Adrenal gland (tissue), 12 donors: ENCODE data around the gene BPGM. TPM values are rescaled to one million over a fixed set of nuclear protein-coding genes. Genes with fewer than 3 reads are reported as not detected.

Experiments
- DNase-seq, 7 donors: peaks; one replicate each; pipeline ENCODE4 v3.0.0-alpha.2; 2019 to 2020
- H3K27ac ChIP-seq, 5 donors: fragments of 200-600 bp; sonication (generic) in 4 of 5; 1 replicate in 3 of 5; 2 replicates in 2 of 5; pipeline versions ENCODE4 v1.5.1 to v1.8.0; 2016 to 2020; ENCODE audit warnings: mild to moderate bottlenecking in 1 of 5
- H3K27me3 ChIP-seq: fragments of 200-600 bp; 2 replicates; pipeline ENCODE4 v1.8.0; 2021
- H3K36me3 ChIP-seq, 2 donors: fragments of 200-600 bp; replicated peaks in 1 of 2; 1 replicate in 1 of 2; 2 replicates in 1 of 2; pipeline versions ENCODE4 v1.5.1 to v1.8.0; 2018 to 2022
- H3K4me1 ChIP-seq, 2 donors: fragments of 200-600 bp; replicated peaks in 1 of 2; 1 replicate in 1 of 2; 2 replicates in 1 of 2; pipeline versions ENCODE4 v1.5.1 to v1.8.0; 2018 to 2021
- H3K4me3 ChIP-seq, 4 donors: fragments of 200-600 bp; sonication (generic) in 3 of 4; one replicate each; pipeline ENCODE4 v1.5.1; 2016 to 2018
- H3K9me3 ChIP-seq, 3 donors: fragments of 200-600 bp; sonication (generic) in 1 of 3; replicated peaks in 1 of 3; 1 replicate in 2 of 3; 2 replicates in 1 of 3; pipeline versions ENCODE4 v1.5.1 to v1.8.0; 2016 to 2021
- CTCF ChIP-seq, 6 experiments: fragments of 450-650 bp in 4 of 6; fragments of 200-600 bp in 2 of 6; sonication (generic) in 1 of 6; IDR thresholded peaks; 1 replicate in 5 of 6; 2 replicates in 1 of 6; pipeline versions ENCODE4 v1.5.1 to v1.8.0; 2016 to 2021; ENCODE audit warnings: antibody characterized with exemption in 6 of 6, mild to moderate bottlenecking in 2 of 6, moderate library complexity in 1 of 6
- POLR2A ChIP-seq, 2 donors: fragments of 450-650 bp; IDR thresholded peaks; one replicate each; pipeline ENCODE4 v1.6.1; 2017; ENCODE audit warnings: antibody characterized with exemption in 2 of 2, mild to moderate bottlenecking in 2 of 2, moderate library complexity in 1 of 2
- WGBS, 4 donors: extraction: QIAGEN DNeasy Blood & Tissue Kit in 2 of 4; methylation state at CpG; one replicate each; pipeline versions ENCODE4 v1.1.5 to v1.1.7; 2013 to 2017; 5-methylcytosine and 5-hydroxymethylcytosine counted together
- intact Hi-C, 2 donors: fragments of 100-400 bp; cut with DNase I; formaldehyde crosslinking; loops; one replicate each; pipeline versions ENCODE4 v1.14.1 to v1.15.0; 2022 to 2023
- polyA plus RNA-seq, 3 donors: library from polyadenylated mRNA; stranded (reverse); fragments of 200-250 nt in 2 of 3; fragments of 350-450 nt in 1 of 3; fragmentation: Illumina TruSeq in 1 of 3; extraction: RNeasy Lipid Tissue Mini Kit (QIAGEN cat#74804) in 1 of 3; gene quantifications; one replicate each; pipeline ENCODE4 v1.2.3, GENCODE V29; 2013 to 2014
- total RNA-seq, 9 donors: library from RNA; depleted of rRNA in 4 of 9; stranded (reverse); fragments of >200 nt in 4 of 9; fragments of 120-200 nt in 1 of 9; fragmentation: NEBNext Ultra II Directional in 1 of 9; extraction: Animal tissue kit (Norgen Biotek cat#: 25700) in 1 of 9; gene quantifications; one replicate each; pipeline versions ENCODE4 v1.1.0 to v1.2.4, GENCODE V29; 2013 to 2023
- donor health status: healthy with polysubstance abuse.
- donor health status: Bipolar disorder and iron deficiency.
- donor health status: DM: yes; HTN: yes; CAD: no.
- donor health status: DM: no; HTN: no; CAD: no.
- donor health status: DM: no; HTN: no; CAD: no.
- donor health status: DM: yes; HTN: yes; CAD: no.

BPGM gene
- total and polyA plus RNA-seq, 12 donors, result 12.1 to 34.8 (median 17.9) TPM

DNA sequence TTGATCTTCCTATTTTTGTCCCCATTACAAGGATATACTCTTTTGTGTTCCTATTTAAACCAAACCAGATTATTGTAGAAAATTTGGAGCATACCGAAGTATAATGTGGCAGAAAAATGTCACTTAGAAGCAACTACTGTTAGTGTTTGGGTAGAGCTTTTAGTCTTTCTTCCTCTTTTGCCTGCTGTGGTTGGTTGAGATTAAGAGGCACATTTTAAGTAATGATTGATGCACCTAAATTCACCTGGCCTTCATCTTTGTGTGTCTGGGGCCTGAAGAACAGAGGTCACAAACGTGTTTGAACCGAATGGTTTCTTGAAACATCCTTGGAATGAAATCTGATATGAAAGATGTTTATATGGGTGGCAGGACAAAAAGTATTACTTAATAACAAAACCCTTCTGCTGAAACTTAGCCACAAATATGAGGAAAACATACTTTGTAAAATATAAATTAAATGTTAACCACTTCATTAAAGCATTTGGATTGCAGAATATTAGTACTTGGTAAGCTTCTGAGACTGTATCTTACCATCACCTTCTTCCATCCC is 2.6 kb downstream of the BPGM start:
- no peaks in the 10 kb centered on the region for H3K9me3 ChIP-seq
- H3K36me3 ChIP-seq, result no peaks in the 10 kb centered on the region
- peaks cover 10 to 17% of the 10 kb centered on the region in 2 donors for H3K4me1 ChIP-seq
- H3K27ac ChIP-seq, result no peak overlapping the region
- H3K27me3 ChIP-seq, result no peaks in the 10 kb centered on the region
- H3K4me3 ChIP-seq, result no peak overlapping the region
- 44 to 60% (median 48%) methylated on average over 3 of the region's 3 CpGs for WGBS, 4 donors
- intact Hi-C loops, result no loop called here
- DNase-seq, result no peak
- TF ChIP-seq CTCF (IDR thresholded peaks at IDR 0.05), result no peak
- TF ChIP-seq POLR2A (IDR thresholded peaks at IDR 0.05), result no peak

DNA sequence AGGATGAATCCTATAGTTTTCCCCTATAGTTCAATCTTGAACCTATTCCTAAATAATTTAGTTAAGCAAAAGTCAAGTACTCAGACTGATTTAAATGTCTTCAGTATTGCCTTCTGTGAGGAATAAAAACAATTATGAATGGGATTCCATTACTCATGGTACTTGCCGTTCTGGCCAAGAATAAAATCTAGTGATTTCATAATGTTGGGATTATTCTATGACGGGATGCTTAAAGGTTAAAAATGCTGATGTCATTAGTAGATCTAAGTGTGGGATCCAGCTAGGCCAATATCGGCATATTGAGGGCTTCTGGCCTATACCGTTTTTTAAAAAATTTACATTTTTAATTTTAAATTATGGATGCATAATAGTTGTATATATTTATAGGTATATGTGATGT is 5.3 kb downstream of the BPGM start:
- 82 to 90% (median 86%) methylated on average over 4 of the region's 4 CpGs for WGBS, 4 donors
- H3K27me3 ChIP-seq, result no peaks in the 10 kb centered on the region

DNA sequence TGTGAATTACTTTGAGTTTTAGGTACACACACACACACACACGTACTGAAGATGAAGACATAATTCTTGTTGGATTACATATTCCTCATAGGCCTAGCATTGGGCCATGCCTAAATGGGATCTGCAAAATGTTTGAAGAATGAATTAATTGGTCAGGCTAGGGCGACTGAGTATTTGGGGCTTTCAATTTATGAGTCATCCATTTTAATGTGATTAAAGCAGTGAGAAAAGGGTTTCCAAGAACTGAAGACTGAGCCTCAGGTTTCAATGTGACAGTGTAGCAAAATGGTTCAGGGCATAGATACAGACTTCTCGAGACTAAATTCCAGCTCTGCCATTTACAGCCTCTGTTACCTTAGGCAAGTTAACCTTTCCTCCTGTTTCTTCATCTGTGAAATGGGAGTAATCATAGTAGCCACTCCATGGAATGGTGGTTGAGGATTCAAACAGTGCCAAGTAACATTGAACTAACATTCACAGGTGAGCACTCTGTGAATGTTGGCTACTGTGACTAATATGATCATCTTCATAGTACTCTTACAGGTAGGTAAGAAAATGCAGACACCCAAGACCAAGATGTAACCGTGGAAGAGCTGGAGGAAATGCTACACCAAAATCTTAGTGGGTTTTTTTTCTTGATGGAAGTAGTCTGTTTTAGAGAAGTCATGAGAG is 7.6 kb downstream of the BPGM start:
- Histone ChIP-seq H3K4me3 (no peak overlapping the region), H3K36me3 (no peaks in the 10 kb centered on the region), H3K9me3 (no peaks in the 10 kb centered on the region), H3K4me1 (no peaks in the 10 kb centered on the region), H3K27me3 (no peaks in the 10 kb centered on the region), H3K27ac (no peak overlapping the region)
- no peak for TF ChIP-seq POLR2A (IDR thresholded peaks at IDR 0.05)
- 49 to 66% (median 52%) methylated on average over 4 of the region's 4 CpGs for WGBS, 4 donors
- no peak for DNase-seq
- intact Hi-C loops, result no loop called here

More for the DNA sequence above, 5.3 kb downstream of the BPGM start:
- Histone ChIP-seq H3K36me3 (no peaks in the 10 kb centered on the region), H3K9me3 (no peaks in the 10 kb centered on the region), H3K4me1 (peaks cover 5 to 10% of the 10 kb centered on the region in 2 donors), H3K27ac (no peak overlapping the region), H3K4me3 (no peak overlapping the region)
- DNase-seq, result no peak
- intact Hi-C loops, result no loop called here
- TF ChIP-seq CTCF (IDR thresholded peaks at IDR 0.05) (no peak), POLR2A (IDR thresholded peaks at IDR 0.05) (no peak)

- TF ChIP-seq POLR2A (IDR thresholded peaks at IDR 0.05), result no peak
- TF ChIP-seq CTCF (IDR thresholded peaks at IDR 0.05), result no peak
Measured at GRCh38 chr7:134657526-134657925, 10.9 kb downstream of the BPGM start.

More at GRCh38 chr7:134657526-134657925, 10.9 kb downstream of the BPGM start:
- Histone ChIP-seq H3K36me3 (no peaks in the 10 kb centered on the region), H3K27me3 (no peaks in the 10 kb centered on the region), H3K27ac (no peak overlapping the region), H3K9me3 (no peaks in the 10 kb centered on the region), H3K4me1 (no peaks in the 10 kb centered on the region), H3K4me3 (no peak overlapping the region)
- no peak for DNase-seq
- WGBS, 4 donors, result 66 to 72% (median 70%) methylated on average over 5 of the region's 5 CpGs
- intact Hi-C loops, result no loop called here
